Subcutaneous abdominal adipose tissue (tissue), 5 donors: ENCODE measurements around the gene HS2ST1.

ENCODE experiments used
- H3K27ac ChIP-seq: one replicate; pipeline ENCODE4 v1.7.0; 2013; ENCODE audit warnings: low read depth, mild to moderate bottlenecking, inconsistent platforms, low read length, moderate library complexity
- H3K27me3 ChIP-seq, 5 donors: one replicate each; pipeline ENCODE4 v1.7.0; 2013; ENCODE audit warnings: low read length in 5 of 5, inconsistent platforms in 1 of 5; ENCODE audit not compliant: control insufficient read depth in 5 of 5, insufficient read depth in 4 of 5
- H3K36me3 ChIP-seq, 5 donors: one replicate each; pipeline ENCODE4 v1.7.0; 2013; ENCODE audit warnings: low read length in 5 of 5; ENCODE audit not compliant: control insufficient read depth in 5 of 5, insufficient read depth in 5 of 5
- H3K4me1 ChIP-seq, 5 donors: one replicate each; pipeline ENCODE4 v1.7.0; 2013; ENCODE audit warnings: low read length in 5 of 5, mild to moderate bottlenecking in 3 of 5, moderate library complexity in 1 of 5; ENCODE audit not compliant: control insufficient read depth in 5 of 5, insufficient read depth in 5 of 5
- H3K4me3 ChIP-seq, 5 donors: one replicate each; pipeline ENCODE4 v1.7.0; 2013; ENCODE audit warnings: low read length in 5 of 5, low read depth in 1 of 5
- H3K9ac ChIP-seq, 5 donors: one replicate each; pipeline ENCODE4 v1.7.0; 2013; ENCODE audit warnings: low read length in 5 of 5, mild to moderate bottlenecking in 4 of 5, moderate library complexity in 3 of 5
- H3K9me3 ChIP-seq, 5 donors: one replicate each; pipeline ENCODE4 v1.7.0; 2013; ENCODE audit warnings: low read length in 5 of 5; ENCODE audit not compliant: control insufficient read depth in 5 of 5
- donor health status: healthy.
- donor health status: healthy.
- donor health status: healthy.
- donor health status: healthy.
- donor health status: healthy.

The HS2ST1 gene

GRCh38 chr1:86940599-86940998 lies 26.2 kb downstream of the HS2ST1 start:
- Histone ChIP-seq H3K4me3 (no peak overlapping the region), H3K27ac (no peak overlapping the region), H3K9me3 (no peaks in the 10 kb centered on the region), H3K36me3 (no peaks in the 10 kb centered on the region), H3K27me3 (no peaks in the 10 kb centered on the region), H3K4me1 (no peaks in the 10 kb centered on the region), H3K9ac (no peak overlapping the region)

GRCh38 chr1:86942042-86942441 lies 27.6 kb downstream of the HS2ST1 start:
- H3K4me3 ChIP-seq = no peak overlapping the region
- no peak overlapping the region for H3K9ac ChIP-seq
- no peaks in the 10 kb centered on the region for H3K9me3 ChIP-seq
- H3K27ac ChIP-seq = no peak overlapping the region
- H3K4me1 ChIP-seq = no peaks in the 10 kb centered on the region
- H3K36me3 ChIP-seq = no peaks in the 10 kb centered on the region
- no peaks in the 10 kb centered on the region for H3K27me3 ChIP-seq

GRCh38 chr1:86942743-86943142 lies 28.3 kb downstream of the HS2ST1 start:
- no peak overlapping the region for H3K4me3 ChIP-seq
- no peaks in the 10 kb centered on the region for H3K9me3 ChIP-seq
- no peaks in the 10 kb centered on the region for H3K36me3 ChIP-seq
- H3K4me1 ChIP-seq = peaks cover 0 to 3% (median 0%) of the 10 kb centered on the region in 5 donors
- no peak overlapping the region for H3K27ac ChIP-seq
- no peaks in the 10 kb centered on the region for H3K27me3 ChIP-seq
- no peak overlapping the region for H3K9ac ChIP-seq

GRCh38 chr1:86948212-86948611 lies 33.8 kb downstream of the HS2ST1 start:
- Histone ChIP-seq H3K27ac (no peak overlapping the region), H3K9me3 (no peaks in the 10 kb centered on the region), H3K36me3 (no peaks in the 10 kb centered on the region), H3K27me3 (no peaks in the 10 kb centered on the region), H3K4me3 (no peak overlapping the region), H3K4me1 (peaks cover 0 to 13% (median 0%) of the 10 kb centered on the region in 5 donors), H3K9ac (no peak overlapping the region)

GRCh38 chr1:86950712-86951419 lies 36.4 kb downstream of the HS2ST1 start:
- Histone ChIP-seq H3K36me3 (no peaks in the 10 kb centered on the region), H3K9me3 (no peaks in the 10 kb centered on the region), H3K4me3 (no peak overlapping the region), H3K9ac (no peak overlapping the region), H3K4me1 (peaks cover 0 to 16% (median 0%) of the 10 kb centered on the region in 5 donors), H3K27me3 (no peaks in the 10 kb centered on the region), H3K27ac (no peak overlapping the region)

GRCh38 chr1:86951430-86951829 lies 37.0 kb downstream of the HS2ST1 start:
- peaks cover 0 to 16% (median 0%) of the 10 kb centered on the region in 5 donors for H3K4me1 ChIP-seq

GRCh38 chr1:86953167-86953566 lies 38.7 kb downstream of the HS2ST1 start:
- Histone ChIP-seq H3K4me1 (peaks cover 0 to 13% (median 0%) of the 10 kb centered on the region in 5 donors), H3K4me3 (no peak overlapping the region), H3K9ac (no peak overlapping the region), H3K9me3 (no peaks in the 10 kb centered on the region), H3K27ac (no peak overlapping the region), H3K27me3 (no peaks in the 10 kb centered on the region), H3K36me3 (no peaks in the 10 kb centered on the region)

More at GRCh38 chr1:86951430-86951829, 37.0 kb downstream of the HS2ST1 start:
- no peaks in the 10 kb centered on the region for H3K9me3 ChIP-seq
- H3K9ac ChIP-seq = no peak overlapping the region
- no peak overlapping the region for H3K4me3 ChIP-seq
- H3K27ac ChIP-seq = no peak overlapping the region
- no peaks in the 10 kb centered on the region for H3K27me3 ChIP-seq
- H3K36me3 ChIP-seq = no peaks in the 10 kb centered on the region

- H3K9me3 ChIP-seq = no peaks in the 10 kb centered on the region
- no peaks in the 10 kb centered on the region for H3K27me3 ChIP-seq
- no peak overlapping the region for H3K4me3 ChIP-seq
- H3K36me3 ChIP-seq = no peaks in the 10 kb centered on the region
- H3K9ac ChIP-seq = no peak overlapping the region
- no peak overlapping the region for H3K27ac ChIP-seq
- H3K4me1 ChIP-seq = peaks cover 0 to 10% (median 0%) of the 10 kb centered on the region in 5 donors
Observed at GRCh38 chr1:86955678-86956077, 41.2 kb downstream of the HS2ST1 start.

GRCh38 chr1:86956221-86956620 lies 41.8 kb downstream of the HS2ST1 start:
- Histone ChIP-seq H3K27me3 (no peaks in the 10 kb centered on the region), H3K4me3 (no peak overlapping the region), H3K9me3 (no peaks in the 10 kb centered on the region), H3K36me3 (no peaks in the 10 kb centered on the region), H3K4me1 (peaks cover 0 to 6% (median 0%) of the 10 kb centered on the region in 5 donors), H3K27ac (no peak overlapping the region), H3K9ac (no peak overlapping the region)

- no peaks in the 10 kb centered on the region for H3K36me3 ChIP-seq
- no peaks in the 10 kb centered on the region for H3K27me3 ChIP-seq
- no peak overlapping the region for H3K4me3 ChIP-seq
- peaks cover 0 to 6% (median 0%) of the 10 kb centered on the region in 5 donors for H3K4me1 ChIP-seq
- H3K27ac ChIP-seq = no peak overlapping the region
- H3K9ac ChIP-seq = no peak overlapping the region
- no peaks in the 10 kb centered on the region for H3K9me3 ChIP-seq
Observed at GRCh38 chr1:86957221-86957620, 42.8 kb downstream of the HS2ST1 start.
